Osteoblast (primary cell): ENCODE data around the gene SLC11A1. TPM values are rescaled to one million over a fixed set of nuclear protein-coding genes. Genes with fewer than 3 reads are reported as not detected.

Experiments
- DNase-seq: peaks from one replicate; pipeline ENCODE4 v3.0.0; 2011; ENCODE audit warnings: low spot score, mixed read lengths; ENCODE audit not compliant: insufficient read length; ENCODE audit errors: missing footprints
- H2AFZ ChIP-seq: 2 replicates; pipeline ENCODE4 v1.6.0; 2011; ENCODE audit warnings: mild to moderate bottlenecking, low read length
- H3K27ac ChIP-seq: 2 replicates; pipeline ENCODE4 v1.5.1; 2011; ENCODE audit warnings: mild to moderate bottlenecking, low read depth, low read length, moderate library complexity
- H3K27me3 ChIP-seq: 2 replicates; pipeline ENCODE4 v1.6.0; 2012; ENCODE audit warnings: mild to moderate bottlenecking, control low read depth, inconsistent platforms, low read length, moderate library complexity; ENCODE audit not compliant: insufficient read depth
- H3K36me3 ChIP-seq: 2 replicates; pipeline ENCODE4 v1.5.1; 2011; ENCODE audit warnings: mild to moderate bottlenecking, low read length, control low read depth, moderate library complexity; ENCODE audit not compliant: insufficient read depth
- H3K4me1 ChIP-seq: 2 replicates; pipeline ENCODE4 v1.5.1; 2011; ENCODE audit warnings: mild to moderate bottlenecking, low read length, control low read depth, moderate library complexity; ENCODE audit not compliant: insufficient read depth
- H3K4me2 ChIP-seq: 2 replicates; pipeline ENCODE4 v1.6.0; 2011; ENCODE audit warnings: mild to moderate bottlenecking, low read length; ENCODE audit not compliant: insufficient read depth
- H3K4me3 ChIP-seq: fragments of 200-600 bp; sonication (generic); 3 replicates; pipeline ENCODE4 v1.5.1; 2012; ENCODE audit warnings: mild to moderate bottlenecking, low read length, inconsistent platforms; ENCODE audit not compliant: insufficient read depth
- H3K79me2 ChIP-seq: 2 replicates; pipeline ENCODE4 v1.6.0; 2012; ENCODE audit warnings: mild to moderate bottlenecking, low read length, control low read depth, inconsistent platforms; ENCODE audit not compliant: insufficient read depth
- H3K9me3 ChIP-seq: 2 replicates; pipeline ENCODE4 v1.5.1; 2011; ENCODE audit warnings: low read depth, low read length, control low read depth
- H4K20me1 ChIP-seq: 2 replicates; pipeline ENCODE4 v1.6.0; 2012; ENCODE audit warnings: mild to moderate bottlenecking, low read length, control low read depth; ENCODE audit not compliant: insufficient read depth
- CTCF ChIP-seq: IDR thresholded peaks from 2 replicates; pipeline ENCODE4 v1.5.1; 2011; ENCODE audit warnings: mild to moderate bottlenecking, low read depth, low read length, moderate library complexity; ENCODE audit errors: extremely low read depth
- total RNA-seq: library from RNA; depleted of rRNA; stranded (reverse); fragments of >200 nt; gene quantifications from 2 replicates; pipeline ENCODE4 v1.2.3, GENCODE V29; 2012

SLC11A1 gene
- total RNA-seq, 1 donor: 0.36 TPM

GRCh38 chr2:218360453-218360852, 21.6 kb upstream of the SLC11A1 start:
- H3K79me2 ChIP-seq: no peaks in the 10 kb centered on the region
- no peaks in the 10 kb centered on the region for H3K27me3 ChIP-seq
- no peak overlapping the region for H3K27ac ChIP-seq
- peak; percentile 32 for DNase-seq
- H3K36me3 ChIP-seq: no peaks in the 10 kb centered on the region
- H3K4me2 ChIP-seq: no peak overlapping the region
- H4K20me1 ChIP-seq: no peaks in the 10 kb centered on the region
- no peaks in the 10 kb centered on the region for H3K4me1 ChIP-seq
- no peak overlapping the region for H3K4me3 ChIP-seq
- no peak for TF ChIP-seq CTCF
- H3K9me3 ChIP-seq: no peaks in the 10 kb centered on the region
- H2AFZ ChIP-seq: no peak overlapping the region

GRCh38 chr2:218362606-218363005, 19.5 kb upstream of the SLC11A1 start:
- Histone ChIP-seq H3K27me3 (no peaks in the 10 kb centered on the region), H3K4me2 (no peak overlapping the region)
- no peak for TF ChIP-seq CTCF

GRCh38 chr2:218363736-218364135, 18.3 kb upstream of the SLC11A1 start:
- no peak for DNase-seq
- H3K4me2 ChIP-seq: no peak overlapping the region
- no peaks in the 10 kb centered on the region for H3K79me2 ChIP-seq
- H2AFZ ChIP-seq: no peak overlapping the region
- no peak for TF ChIP-seq CTCF
- H3K27me3 ChIP-seq: no peaks in the 10 kb centered on the region
- no peaks in the 10 kb centered on the region for H3K9me3 ChIP-seq
- H3K36me3 ChIP-seq: no peaks in the 10 kb centered on the region
- H3K4me3 ChIP-seq: no peak overlapping the region
- H4K20me1 ChIP-seq: no peaks in the 10 kb centered on the region
- H3K27ac ChIP-seq: no peak overlapping the region
- H3K4me1 ChIP-seq: no peaks in the 10 kb centered on the region

More at GRCh38 chr2:218362606-218363005, 19.5 kb upstream of the SLC11A1 start:
- H3K9me3 ChIP-seq: no peaks in the 10 kb centered on the region
- no peaks in the 10 kb centered on the region for H3K36me3 ChIP-seq
- no peaks in the 10 kb centered on the region for H3K4me1 ChIP-seq
- no peaks in the 10 kb centered on the region for H4K20me1 ChIP-seq
- DNase-seq: peak; percentile 65
- no peaks in the 10 kb centered on the region for H3K79me2 ChIP-seq
- H2AFZ ChIP-seq: no peak overlapping the region
- no peak overlapping the region for H3K27ac ChIP-seq
- no peak overlapping the region for H3K4me3 ChIP-seq

GRCh38 chr2:218364196-218364595, 17.9 kb upstream of the SLC11A1 start:
- DNase-seq: peak; percentile 5
- no peak overlapping the region for H2AFZ ChIP-seq
- no peak for TF ChIP-seq CTCF

More at GRCh38 chr2:218364196-218364595, 17.9 kb upstream of the SLC11A1 start:
- Histone ChIP-seq H3K4me3 (no peak overlapping the region), H3K9me3 (no peaks in the 10 kb centered on the region), H3K27ac (no peak overlapping the region), H3K27me3 (no peaks in the 10 kb centered on the region), H3K36me3 (no peaks in the 10 kb centered on the region), H3K79me2 (no peaks in the 10 kb centered on the region), H3K4me1 (no peaks in the 10 kb centered on the region), H3K4me2 (no peak overlapping the region), H4K20me1 (no peaks in the 10 kb centered on the region)
